HG03159 (cell line): ENCODE measurements around the gene ZNF710.

ENCODE experiments used
- ATAC-seq: cut with Tn5 transposase; IDR thresholded peaks from one replicate; pipeline ENCODE4 v1.9.1; 2021; ENCODE audit warnings: mild to moderate bottlenecking, moderate library complexity; ENCODE audit not compliant: unreplicated experiment

The ZNF710 gene

DNA sequence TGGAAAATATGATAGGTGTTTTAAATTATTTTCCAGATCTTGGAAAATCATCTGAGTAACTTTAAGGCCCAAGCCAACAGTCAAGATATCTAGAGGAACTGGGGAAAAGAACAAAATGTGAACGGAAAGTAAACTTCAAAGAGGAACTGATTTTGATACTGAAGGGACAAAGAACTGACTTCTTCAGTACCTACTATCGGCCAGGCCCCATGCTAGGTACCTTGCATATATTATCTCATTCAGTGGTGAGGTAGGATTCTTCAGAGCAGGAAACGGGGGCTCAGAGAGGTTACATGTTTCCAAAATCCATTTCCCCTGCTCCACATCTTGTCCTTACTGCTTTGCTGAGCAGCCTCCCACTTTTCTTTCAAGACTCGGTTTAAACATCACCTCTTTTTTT lies 9.8 kb upstream of the ZNF710 start:
- ATAC-seq, result no peak

DNA sequence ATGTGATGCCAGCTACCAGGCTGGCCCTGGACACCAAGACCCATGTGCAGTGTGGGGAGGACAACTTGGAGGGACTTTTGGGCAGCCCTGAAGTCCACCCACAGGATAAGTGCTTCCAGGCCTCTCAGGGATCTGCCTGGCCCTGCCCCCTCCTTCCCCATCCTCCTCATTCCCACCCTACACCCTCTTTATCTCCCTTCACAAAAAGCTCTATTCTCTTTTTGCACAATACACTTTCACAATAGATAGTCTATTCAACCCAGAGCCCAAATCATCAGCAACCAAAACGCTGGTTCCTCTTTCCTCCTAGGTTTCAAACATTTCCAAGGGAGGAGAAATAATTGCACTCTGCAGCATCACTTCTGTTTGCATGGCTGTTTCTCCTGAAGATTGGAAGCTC lies 7.8 kb upstream of the ZNF710 start:
- ATAC-seq, result no peak

DNA sequence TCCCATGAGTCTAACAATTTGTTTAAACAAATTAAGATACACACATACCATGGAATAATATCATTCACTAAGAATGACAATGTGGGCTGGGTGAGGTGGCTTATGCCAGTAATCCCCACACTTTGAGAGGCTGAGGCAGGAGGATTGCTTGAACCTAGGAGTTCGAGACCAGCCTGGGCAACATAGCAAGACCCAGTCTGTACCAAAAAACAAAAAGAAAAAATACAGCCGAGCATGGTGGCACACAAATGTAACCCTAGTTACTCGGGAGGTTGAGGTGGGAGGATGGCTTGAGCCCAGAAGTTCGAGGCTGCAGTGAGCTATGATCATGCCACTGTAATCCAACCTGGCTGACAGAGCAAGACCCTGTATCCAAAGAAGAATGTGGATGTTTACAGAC lies 4.0 kb upstream of the ZNF710 start:
- no peak for ATAC-seq

DNA sequence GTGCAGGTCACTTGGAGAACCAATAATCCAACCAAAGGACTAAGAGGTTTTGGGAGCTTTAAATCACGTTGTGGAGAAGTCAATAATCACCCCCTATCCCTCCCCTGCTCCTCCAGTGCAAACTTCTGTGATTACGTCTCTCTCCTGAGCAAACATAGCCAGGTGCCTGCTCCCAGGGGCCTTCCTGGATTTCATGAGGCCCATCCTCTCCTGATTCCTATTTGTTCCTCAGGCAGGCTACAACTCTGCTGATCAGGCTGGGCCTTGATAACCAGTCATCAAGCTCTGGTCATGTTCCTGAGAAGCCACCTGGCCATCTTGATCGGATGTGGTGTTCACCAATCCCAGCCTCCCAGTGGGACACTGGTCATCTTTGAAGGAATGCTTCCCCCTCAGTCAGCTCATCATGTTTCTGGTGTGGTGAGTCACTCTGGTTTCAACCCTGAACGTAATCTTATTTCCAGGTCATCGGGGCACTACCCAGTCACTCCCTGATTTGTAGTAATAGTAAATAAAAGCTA lies 2.9 kb upstream of the ZNF710 start:
- ATAC-seq, result no peak

DNA sequence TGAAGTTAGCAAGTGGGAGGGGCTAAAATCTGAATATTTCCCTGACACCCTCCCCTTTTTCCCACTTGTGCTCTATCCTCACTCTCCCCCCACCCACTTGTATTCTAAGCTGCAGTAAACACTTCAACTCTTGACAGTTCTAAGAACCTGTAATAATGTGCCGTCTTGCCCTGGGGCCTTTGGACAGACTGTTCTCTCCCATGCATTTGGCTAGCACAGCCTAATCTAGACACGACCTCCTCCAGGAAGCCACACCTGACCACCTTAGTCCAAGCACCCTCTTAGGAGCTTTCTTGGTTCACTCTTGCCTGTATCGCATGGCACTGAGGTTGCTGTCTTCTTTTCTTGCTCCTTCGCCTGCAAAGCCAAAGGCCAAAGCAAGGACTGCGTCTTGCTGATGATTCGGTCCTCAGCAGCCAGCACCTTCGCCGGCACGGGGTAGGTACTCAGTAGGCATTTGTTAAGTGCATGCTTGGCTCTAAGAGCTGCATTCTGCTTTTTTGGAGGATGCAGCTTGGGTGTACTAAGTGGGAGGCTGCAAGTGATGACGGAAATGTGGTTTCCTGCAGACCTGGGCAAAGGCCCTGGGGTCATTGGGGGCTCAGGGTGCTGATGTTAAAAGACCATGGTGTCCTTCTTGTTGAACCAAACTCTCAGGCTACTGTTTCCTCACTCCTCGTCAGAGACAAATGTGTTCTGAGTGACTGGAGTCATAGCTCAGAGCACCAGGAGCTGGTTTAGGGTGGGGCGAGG lies 2.0 kb upstream of the ZNF710 start:
- ATAC-seq, result no peak

DNA sequence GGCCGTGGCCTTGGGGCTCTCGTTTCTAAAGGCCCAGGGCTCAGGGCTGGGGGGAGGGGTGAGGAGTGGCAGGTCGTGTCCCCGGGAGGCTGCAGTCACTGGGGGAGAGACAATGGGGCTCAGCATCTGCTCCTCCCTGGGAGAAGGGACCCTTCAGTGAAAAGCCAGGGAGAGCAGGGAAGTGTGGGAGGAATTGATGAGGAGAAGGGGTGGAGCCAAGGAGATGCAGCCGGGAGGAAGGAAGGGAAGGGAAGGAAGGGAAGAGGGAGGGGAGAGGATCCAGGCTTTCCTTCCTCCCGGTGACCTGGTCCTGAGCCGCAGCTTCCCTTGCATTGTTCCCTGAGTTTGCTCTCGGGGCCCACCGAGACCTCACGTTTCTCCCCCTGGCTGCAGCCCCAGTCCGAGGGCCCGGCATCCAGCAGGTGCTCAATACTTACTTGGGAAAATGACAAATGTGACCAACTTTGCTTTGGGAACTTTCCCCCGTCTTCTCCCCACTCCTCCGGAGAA lies 1.4 kb upstream of the ZNF710 start:
- ATAC-seq, result no peak

DNA sequence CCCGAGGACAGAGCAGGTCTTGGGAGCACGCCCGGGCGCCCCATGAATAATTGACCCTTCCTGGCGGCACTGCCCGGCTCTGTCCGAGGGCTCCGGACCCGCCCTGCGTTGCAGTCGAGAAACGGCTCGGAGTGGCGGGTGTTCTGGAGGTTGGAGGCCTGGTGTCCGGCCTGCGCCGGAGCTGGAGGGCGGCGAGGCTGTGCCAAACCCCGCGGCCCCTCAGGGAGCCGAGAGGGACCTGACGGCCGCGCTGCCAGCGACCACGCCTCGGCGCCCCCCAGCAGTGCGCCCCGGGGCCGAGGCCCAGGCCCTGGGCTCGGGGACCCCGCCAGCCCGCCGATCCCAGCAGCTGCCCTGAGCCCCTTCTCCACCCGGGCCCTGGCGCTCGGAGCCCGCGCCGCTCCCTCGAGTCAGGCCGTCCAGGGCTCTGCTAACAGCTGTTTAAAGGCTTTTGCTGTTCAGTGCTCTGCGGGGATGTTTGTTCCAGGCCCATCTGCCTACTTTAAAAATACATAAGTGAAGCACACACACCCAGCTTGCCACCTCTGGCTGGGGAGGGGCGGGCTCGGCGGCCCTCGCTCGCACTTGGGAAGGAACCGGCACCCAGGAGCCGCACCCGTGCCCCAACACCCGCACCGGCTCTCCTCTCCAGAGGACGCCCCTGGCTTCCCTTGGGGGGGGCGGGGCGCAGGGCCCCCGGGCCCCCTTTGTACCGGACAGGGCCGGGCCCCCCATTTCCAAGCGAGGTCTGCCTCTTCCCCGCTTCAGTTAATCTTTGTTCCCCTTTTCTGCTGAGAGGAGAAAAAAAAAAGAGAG lies 730 bp upstream of the ZNF710 start:
- no peak for ATAC-seq

DNA sequence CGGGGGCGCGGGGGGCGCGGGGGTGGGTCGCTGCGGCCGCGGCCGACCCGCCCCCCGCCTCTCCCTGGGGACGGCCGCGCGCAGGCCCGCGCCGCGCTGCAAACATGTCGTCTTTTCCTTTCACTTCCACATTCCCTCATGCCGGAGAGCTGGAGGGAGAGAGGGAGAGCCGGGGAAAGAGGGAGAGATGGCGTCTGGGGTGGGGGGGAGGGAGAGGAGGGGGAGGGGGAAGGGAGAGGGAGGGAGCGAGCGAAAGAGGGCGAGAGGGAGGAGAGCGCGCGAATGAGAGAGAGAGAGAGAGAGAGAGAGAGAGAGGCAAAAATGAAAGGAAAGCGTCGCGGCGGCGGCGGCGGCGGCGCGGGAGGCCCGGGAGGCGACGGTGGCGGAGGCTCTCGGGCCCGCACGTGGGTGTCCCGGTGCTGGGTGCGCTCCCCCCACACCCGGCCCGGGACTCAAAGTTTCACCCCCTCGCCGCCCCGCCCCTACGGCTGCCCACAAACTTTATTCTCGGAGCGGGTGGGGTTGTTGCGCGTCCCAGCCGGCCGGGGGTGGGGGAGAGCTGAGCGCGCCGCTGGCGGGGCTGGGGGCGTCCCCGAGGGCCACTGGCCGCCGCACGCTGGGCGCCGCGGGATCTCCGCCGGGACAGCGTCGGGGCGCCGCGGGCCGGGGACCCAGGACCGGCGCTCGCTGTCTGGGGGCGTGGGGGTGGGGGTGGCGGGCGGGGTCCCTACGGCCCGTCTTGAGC lies 731 bp downstream of the ZNF710 start:
- ATAC-seq, result no peak

DNA sequence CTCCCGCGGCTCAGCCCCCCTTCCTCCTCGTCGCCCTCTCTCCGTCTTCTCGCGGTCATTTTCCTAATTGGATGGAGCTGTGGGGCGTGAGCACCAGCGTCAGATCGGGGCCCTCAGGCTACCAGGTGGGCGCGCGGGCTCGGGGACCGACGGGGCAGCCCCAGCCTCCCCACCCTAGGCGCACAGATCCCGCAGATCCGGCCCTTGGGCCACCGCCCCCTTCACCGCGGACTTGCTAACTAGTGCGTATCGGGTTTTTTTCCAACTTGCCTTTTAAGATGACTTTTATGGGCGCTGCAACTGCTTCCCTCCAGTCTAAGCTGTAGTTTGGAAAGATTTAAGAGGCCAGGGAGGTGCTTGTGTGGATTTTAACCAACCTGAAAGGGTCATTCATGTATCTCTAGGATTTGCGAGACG lies 1.3 kb downstream of the ZNF710 start:
- no peak for ATAC-seq

DNA sequence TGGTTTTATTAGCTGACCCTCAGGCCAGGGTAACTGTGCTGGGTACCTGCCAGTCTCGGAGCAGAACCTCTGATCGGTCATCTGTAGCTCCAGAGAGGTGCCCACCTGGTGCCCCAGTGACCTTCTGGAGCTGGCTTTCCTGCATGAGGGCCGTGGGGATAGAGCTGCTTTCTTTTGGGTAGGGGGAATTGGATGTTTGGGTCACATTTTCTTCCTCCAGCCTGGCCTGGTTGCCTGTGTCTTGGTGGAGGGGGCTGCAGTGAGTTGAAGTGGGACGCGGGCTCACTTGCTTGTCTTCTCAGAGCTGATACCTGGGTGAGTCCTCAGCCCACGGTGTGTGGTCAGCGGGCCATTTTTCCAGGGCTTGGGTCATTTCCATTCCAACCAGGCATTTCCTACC lies 2.6 kb downstream of the ZNF710 start:
- ATAC-seq, result no peak

DNA sequence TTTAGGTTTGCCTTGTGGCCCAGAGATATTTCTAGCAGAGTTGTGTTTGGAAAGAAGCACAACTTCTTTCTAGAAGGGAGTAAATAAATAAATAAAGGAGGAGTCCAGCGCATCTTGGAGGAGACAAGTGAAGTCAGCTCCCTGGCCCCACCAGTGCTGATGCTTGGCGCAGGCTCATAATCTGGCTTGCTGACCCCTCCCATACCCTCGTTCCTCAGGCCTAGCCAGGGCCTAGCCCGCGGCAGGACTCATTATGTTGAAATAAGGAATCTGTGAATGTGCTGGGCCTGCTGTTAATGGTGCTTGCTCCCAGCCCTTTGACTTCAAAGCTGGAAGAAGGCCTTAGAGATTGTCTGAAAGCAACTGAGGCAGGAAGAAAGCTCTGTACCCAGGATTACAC lies 3.1 kb downstream of the ZNF710 start:
- ATAC-seq, result no peak

DNA sequence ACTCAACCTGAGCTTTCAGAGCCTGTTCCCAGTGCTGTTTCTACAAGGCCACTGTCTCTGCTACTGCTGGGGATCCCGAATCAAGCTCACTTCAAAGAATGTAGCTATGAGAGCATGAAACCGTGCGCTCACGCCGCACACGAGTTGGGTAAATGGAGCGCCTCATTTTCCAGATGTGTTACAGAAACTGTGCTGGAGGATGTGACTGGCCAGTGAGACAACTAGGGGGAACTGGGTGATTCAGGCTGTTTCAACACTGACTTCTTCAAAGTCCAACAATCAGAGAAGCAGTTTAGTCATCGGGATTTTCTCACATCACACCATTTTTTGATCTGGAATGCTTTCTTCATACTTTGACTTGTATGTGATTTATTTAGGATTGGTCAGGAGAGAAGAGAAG lies 3.5 kb downstream of the ZNF710 start:
- ATAC-seq, result no peak

DNA sequence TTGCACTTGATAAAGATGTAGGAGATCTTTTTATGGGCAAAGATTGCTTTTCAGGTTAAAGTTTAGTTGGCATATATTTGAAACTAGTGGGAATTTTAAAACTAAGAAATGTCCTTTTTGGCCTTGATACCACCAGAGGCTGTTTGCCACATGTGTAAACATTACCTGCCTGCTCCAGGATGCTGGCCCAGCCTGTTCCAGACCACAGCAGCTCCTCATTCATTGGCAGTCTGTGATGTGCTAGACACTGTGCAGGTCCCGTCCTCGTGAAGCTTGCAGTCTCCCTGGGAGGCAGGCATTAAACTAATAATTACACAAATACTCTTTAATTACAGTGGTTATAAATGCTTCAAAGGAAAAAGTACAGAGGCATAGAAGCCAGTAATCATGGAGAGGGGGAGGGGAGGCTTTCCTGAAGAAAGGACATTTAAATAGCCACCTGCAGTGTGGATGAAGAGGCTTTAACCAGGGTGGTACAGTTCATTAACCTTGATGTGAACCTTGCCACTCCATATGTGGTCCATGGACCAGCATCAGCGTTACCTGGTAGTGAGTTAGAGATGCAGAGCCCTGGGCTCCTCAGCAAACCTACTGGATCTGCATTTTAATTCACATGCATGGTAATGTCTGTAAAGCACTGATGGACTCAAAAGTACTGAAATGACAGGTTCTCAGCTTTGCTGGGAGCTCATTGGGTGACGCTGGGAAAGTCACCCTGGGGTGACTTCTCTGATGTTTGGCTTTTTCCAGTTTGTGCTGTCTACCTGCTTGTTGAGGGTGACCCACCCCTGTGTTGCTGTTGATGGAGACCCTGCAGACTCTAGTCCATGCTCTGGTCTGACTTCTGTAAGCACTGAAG lies 5.3 kb downstream of the ZNF710 start:
- no peak for ATAC-seq

DNA sequence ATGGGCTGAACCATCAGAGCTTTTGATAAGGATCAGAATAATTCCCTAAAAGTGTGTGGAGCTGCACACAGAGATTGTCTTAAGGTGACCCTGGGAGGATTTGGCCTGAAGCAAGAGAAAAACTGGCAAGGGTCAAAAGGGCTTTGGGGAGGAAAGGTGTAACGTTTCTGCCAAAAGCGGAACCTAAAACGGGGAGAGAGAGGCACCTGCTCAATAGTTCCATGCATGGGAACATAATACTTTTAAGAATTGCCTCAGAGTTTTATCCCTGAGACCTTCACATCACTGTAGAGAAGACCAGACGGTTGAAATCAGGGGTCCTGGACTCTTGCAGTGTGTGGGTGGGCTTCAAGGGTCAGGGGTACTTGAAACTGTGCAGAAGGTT lies 5.9 kb downstream of the ZNF710 start:
- ATAC-seq, result no peak

DNA sequence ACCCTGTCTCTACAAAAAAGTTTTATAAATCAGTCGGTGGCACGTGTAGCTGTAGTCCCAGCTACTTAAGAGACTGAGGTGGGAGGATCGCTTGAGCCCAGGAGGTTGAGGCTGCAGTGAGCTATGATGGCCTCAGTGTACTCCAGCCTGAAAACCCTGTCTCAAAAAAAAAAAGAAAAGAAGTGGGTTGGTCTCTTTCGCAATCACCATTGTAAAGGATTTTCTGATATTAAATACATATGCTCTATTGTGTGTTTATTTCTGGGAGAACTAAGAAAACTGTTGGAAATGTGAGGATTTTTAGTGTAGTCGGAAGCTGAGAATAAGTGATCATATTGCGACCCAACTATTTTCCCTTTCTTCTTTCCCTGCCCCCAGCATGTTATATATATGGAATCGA lies 7.5 kb downstream of the ZNF710 start:
- ATAC-seq, result no peak

DNA sequence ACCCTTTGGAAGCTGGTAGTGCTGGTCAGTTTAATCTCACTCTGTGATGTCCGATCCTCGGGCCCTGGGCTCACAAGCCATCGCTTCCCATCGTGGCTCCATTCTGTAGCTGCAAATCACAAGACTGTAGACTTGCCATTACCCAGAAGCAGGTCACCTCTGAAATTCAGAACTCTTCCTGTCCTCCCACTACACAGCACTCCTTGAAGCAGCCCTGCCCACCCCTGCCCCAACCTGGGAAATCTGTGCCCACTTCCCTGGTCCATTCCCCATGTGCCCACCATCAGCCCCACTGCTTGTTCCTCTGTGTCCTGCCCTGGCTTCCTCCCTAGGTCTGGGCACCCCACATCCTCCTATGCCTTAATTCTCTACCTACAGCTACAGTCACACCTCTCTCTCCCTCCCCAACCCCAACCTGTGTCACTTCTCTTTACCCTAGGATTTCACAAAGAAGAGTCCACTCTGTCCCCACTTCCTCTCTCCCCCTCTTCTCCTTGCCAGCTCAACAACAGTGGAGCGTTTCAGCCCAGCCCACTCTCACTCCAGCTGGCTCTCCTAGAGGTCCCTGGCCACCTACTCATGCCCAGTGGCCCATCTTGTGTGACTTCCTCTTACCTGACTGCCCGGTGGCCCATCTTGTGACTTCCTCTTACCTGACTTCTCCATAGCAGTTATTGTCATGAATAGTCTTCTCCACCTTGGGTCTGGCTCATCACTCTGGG lies 8.3 kb downstream of the ZNF710 start:
- ATAC-seq, result no peak

DNA sequence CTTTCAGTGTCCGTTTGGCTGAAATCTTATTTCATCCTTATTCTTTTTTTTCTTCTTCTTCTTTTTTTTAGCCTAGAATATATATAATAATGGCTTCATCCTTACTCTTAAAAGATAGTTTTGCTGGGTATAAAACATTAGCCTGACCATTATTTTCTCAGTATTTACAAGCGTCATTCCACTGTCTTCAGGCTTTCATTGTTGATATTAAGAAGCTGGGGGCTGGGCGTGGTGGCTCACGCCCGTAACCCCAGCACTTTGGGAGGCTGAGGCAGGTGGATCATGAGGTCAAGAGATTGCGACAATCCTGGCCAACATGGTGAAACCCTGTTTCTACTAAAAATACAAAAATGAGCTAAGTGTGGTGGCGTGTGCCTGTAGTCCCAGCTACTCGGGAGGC lies 10.6 kb downstream of the ZNF710 start:
- no peak for ATAC-seq

DNA sequence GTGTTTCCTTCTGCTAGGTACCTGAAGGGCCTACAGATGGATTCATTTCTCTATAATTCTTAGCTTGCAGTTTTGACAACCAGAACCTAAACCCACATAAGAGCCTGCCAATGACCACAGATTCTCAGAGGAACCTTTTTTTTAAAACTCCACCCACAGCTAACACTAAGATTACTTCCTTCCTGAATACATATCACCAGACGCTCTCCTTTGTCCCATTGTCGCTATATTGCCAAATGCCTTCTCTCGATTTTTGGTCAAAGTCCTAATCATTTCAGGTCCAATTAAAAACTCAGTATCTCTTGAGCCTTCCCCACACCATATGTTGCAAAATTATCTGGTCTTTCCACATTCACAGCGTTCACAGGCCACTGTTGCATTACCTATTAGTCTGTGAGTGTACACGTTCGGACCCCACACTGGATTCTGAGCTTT lies 12.4 kb downstream of the ZNF710 start:
- ATAC-seq, result no peak

DNA sequence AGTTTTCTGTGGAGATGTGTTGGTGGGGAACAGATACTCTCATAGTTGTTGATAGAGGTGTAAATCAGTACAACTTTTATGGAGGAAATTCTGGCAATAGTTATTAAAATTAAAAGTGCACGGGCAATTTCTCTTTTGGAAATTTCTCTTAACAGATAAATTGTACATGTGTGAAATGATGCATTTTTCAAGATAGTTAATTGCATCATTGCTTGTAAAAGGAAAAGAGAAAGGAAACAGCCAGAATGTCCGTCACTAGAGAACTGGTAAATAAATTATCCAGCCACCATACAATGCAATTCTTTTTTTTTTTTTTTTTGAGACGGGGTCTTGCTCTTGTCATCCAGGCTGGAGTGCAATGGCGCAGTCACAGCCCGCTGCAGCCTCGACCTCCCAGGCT lies 14.2 kb downstream of the ZNF710 start:
- ATAC-seq, result no peak

DNA sequence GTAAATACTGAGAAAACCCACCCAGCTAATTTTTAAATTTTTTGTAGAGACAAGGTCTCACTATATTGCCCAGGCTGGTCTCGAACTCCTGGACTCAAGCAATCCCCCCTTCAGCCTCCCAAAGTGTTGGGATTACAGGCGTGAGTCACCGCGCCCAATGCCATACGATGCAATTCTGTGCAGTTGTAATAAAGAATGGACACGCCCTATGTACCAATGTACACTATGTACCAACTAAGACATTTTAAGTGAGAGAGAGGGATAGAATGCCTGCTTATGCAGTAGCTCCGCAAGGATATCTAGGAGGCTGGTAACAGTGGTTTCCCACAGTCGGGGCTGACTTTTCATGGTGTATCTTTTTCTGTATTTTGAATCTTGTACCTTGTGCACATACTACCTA lies 14.6 kb downstream of the ZNF710 start:
- ATAC-seq, result no peak
